Tibial artery (tissue), 4 donors: ENCODE data around the gene REP15.
A peak's percentile ranks its signal among the peaks of the same experiment; 100 is the strongest.
"Not testable (repeated sequence)": the region's sequence is repeated elsewhere in the genome, so short reads cannot be mapped to it uniquely, and the experiment has no call there.

ENCODE experiments used
- DNase-seq, 2 donors: peaks; one replicate each; pipeline ENCODE4 v3.0.0-alpha.2; 2019
- H3K27ac ChIP-seq, 2 donors: fragments of 200-600 bp; sonication (generic) in 1 of 2; 1 replicate in 1 of 2; 2 replicates in 1 of 2; pipeline ENCODE4 v1.5.1; 2018 to 2019; ENCODE audit warnings: mild to moderate bottlenecking in 1 of 2
- H3K27me3 ChIP-seq, 2 donors: fragments of 200-600 bp; sonication (generic) in 1 of 2; one replicate each; pipeline versions ENCODE4 v1.5.1 to v1.6.0; 2016 to 2019
- H3K36me3 ChIP-seq, 3 donors: fragments of 200-600 bp; sonication (generic) in 2 of 3; one replicate each; pipeline ENCODE4 v1.5.1; 2016 to 2019; ENCODE audit warnings: mild to moderate bottlenecking in 2 of 3
- H3K4me1 ChIP-seq, 4 donors: fragments of 200-600 bp; sonication (generic) in 2 of 4; 1 replicate in 3 of 4; 2 replicates in 1 of 4; pipeline ENCODE4 v1.5.1; 2016 to 2019
- H3K4me3 ChIP-seq, 2 donors: fragments of 200-600 bp; sonication (generic) in 1 of 2; 1 replicate in 1 of 2; 2 replicates in 1 of 2; pipeline ENCODE4 v1.5.1; 2018 to 2019; ENCODE audit warnings: mild to moderate bottlenecking in 2 of 2
- H3K9me3 ChIP-seq, 3 donors: fragments of 200-600 bp; sonication (generic) in 1 of 3; one replicate each; pipeline ENCODE4 v1.5.1; 2016 to 2019
- CTCF ChIP-seq, 2 experiments: fragments of 200-600 bp in 1 of 2; fragments of 450-650 bp in 1 of 2; IDR thresholded peaks; one replicate each; pipeline ENCODE4 v1.5.1; 2017 to 2019; ENCODE audit warnings: antibody characterized with exemption in 2 of 2, mild to moderate bottlenecking in 1 of 2, moderate library complexity in 1 of 2
- intact Hi-C: fragments of 100-400 bp; cut with DNase I; formaldehyde crosslinking; loops from one replicate; pipeline ENCODE4 v1.15.0; 2023; ENCODE audit warnings: low total_unique reads

REP15 gene

GRCh38 chr12:27730097-27730588, 33.9 kb downstream of the REP15 start:
- DNase-seq, result no peak
- intact Hi-C loops, result no loop called here
- no peaks in the 10 kb centered on the region for H3K9me3 ChIP-seq
- no peaks in the 10 kb centered on the region for H3K4me1 ChIP-seq
- TF ChIP-seq CTCF (IDR thresholded peaks at IDR 0.05), result no peak
- peaks cover 8 to 61% (median 15%) of the 10 kb centered on the region in 3 donors for H3K36me3 ChIP-seq
- H3K27me3 ChIP-seq, result no peaks in the 10 kb centered on the region
- no peak overlapping the region for H3K27ac ChIP-seq
- H3K4me3 ChIP-seq, result no peak overlapping the region

- no peak overlapping the region for H3K4me3 ChIP-seq
- H3K36me3 ChIP-seq, result peaks cover 16 to 52% (median 19%) of the 10 kb centered on the region in 3 donors
- TF ChIP-seq CTCF (IDR thresholded peaks at IDR 0.05), result no peak
- DNase-seq, result no peak
- H3K4me1 ChIP-seq, result no peaks in the 10 kb centered on the region
- intact Hi-C loops, result no loop called here
- H3K9me3 ChIP-seq, result no peaks in the 10 kb centered on the region
- H3K27me3 ChIP-seq, result no peaks in the 10 kb centered on the region
- no peak overlapping the region for H3K27ac ChIP-seq
Measured at GRCh38 chr12:27732281-27732680, 36.0 kb downstream of the REP15 start.

- DNase-seq, result no peak
- H3K4me1 ChIP-seq, result no peaks in the 10 kb centered on the region
- H3K36me3 ChIP-seq, result peaks cover 20 to 53% (median 21%) of the 10 kb centered on the region in 3 donors
- no peaks in the 10 kb centered on the region for H3K9me3 ChIP-seq
- no peaks in the 10 kb centered on the region for H3K27me3 ChIP-seq
- intact Hi-C loops, result no loop called here
- H3K27ac ChIP-seq, result no peak overlapping the region
- peak; percentile 78 to 86 for TF ChIP-seq CTCF (IDR thresholded peaks at IDR 0.05)
- no peak overlapping the region for H3K4me3 ChIP-seq
Measured at GRCh38 chr12:27733052-27733656, 36.9 kb downstream of the REP15 start.

- no peak for DNase-seq
- Histone ChIP-seq H3K4me1 (no peaks in the 10 kb centered on the region), H3K9me3 (no peaks in the 10 kb centered on the region), H3K27me3 (no peaks in the 10 kb centered on the region), H3K27ac (no peak overlapping the region), H3K4me3 (no peak overlapping the region), H3K36me3 (peaks cover 22 to 55% (median 25%) of the 10 kb centered on the region in 3 donors)
- TF ChIP-seq CTCF (IDR thresholded peaks at IDR 0.05), result no peak
- intact Hi-C loops, result no loop called here
Measured at GRCh38 chr12:27733791-27734190, 37.5 kb downstream of the REP15 start.

- intact Hi-C loops, H3K27ac ChIP-seq, DNase-seq, H3K9me3 ChIP-seq, H3K4me1 ChIP-seq, H3K27me3 ChIP-seq, H3K4me3 ChIP-seq: not testable (repeated sequence)
- H3K36me3 ChIP-seq, result peaks cover 27 to 60% (median 30%) of the 10 kb centered on the region in 3 donors
Measured at GRCh38 chr12:27734321-27734720, 38.1 kb downstream of the REP15 start.

GRCh38 chr12:27743601-27744000, 47.4 kb downstream of the REP15 start:
- H3K27ac ChIP-seq, result no peak overlapping the region

GRCh38 chr12:27745734-27746133, 49.5 kb downstream of the REP15 start:
- DNase-seq, H3K9me3 ChIP-seq, H3K27me3 ChIP-seq, intact Hi-C loops, H3K4me3 ChIP-seq, H3K27ac ChIP-seq: not testable (repeated sequence)
- H3K36me3 ChIP-seq, result peaks cover 19 to 26% (median 24%) of the 10 kb centered on the region in 3 donors
- peaks cover 0 to 25% (median 3%) of the 10 kb centered on the region in 4 donors for H3K4me1 ChIP-seq

More at GRCh38 chr12:27743601-27744000, 47.4 kb downstream of the REP15 start:
- Histone ChIP-seq H3K36me3 (peaks cover 31 to 48% (median 38%) of the 10 kb centered on the region in 3 donors), H3K4me3 (no peak overlapping the region), H3K9me3 (no peaks in the 10 kb centered on the region), H3K27me3 (no peaks in the 10 kb centered on the region), H3K4me1 (peaks cover 0 to 20% (median 3%) of the 10 kb centered on the region in 4 donors)
- no peak for TF ChIP-seq CTCF (IDR thresholded peaks at IDR 0.05)
- intact Hi-C loops, result no loop called here
- no peak for DNase-seq
